GM12872 (cell line): ENCODE measurements around the gene CPEB1.

Source experiments
- TF ChIP-seq, protein P1 (sequence below): IDR thresholded peaks from 3 replicates; pipeline ENCODE4 v1.5.1; 2011; ENCODE audit warnings: low read depth, mild to moderate bottlenecking, low read length, moderate library complexity; ENCODE audit not compliant: insufficient read depth

CPEB1 gene

DNA sequence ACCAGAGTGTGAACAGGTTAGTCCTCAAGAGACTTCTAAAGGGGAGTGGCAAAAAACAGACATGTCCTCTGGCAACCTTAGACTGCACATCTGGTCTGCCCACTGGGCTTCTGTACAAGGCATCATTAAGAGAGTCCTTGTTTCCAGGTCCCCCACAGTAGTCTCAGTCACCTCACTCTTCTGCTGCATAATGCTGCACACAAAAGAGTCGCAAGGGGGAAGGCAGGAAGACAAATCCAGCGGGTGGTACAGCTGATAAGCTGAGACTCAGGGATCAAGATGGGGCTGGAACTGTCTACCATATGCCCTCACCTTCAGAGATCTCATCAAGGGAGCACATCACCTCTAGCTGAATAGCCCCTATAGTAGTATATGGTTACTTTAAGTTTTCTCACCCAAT lies 79.5 kb downstream of the CPEB1 start:
- TF ChIP-seq, protein P1, sequence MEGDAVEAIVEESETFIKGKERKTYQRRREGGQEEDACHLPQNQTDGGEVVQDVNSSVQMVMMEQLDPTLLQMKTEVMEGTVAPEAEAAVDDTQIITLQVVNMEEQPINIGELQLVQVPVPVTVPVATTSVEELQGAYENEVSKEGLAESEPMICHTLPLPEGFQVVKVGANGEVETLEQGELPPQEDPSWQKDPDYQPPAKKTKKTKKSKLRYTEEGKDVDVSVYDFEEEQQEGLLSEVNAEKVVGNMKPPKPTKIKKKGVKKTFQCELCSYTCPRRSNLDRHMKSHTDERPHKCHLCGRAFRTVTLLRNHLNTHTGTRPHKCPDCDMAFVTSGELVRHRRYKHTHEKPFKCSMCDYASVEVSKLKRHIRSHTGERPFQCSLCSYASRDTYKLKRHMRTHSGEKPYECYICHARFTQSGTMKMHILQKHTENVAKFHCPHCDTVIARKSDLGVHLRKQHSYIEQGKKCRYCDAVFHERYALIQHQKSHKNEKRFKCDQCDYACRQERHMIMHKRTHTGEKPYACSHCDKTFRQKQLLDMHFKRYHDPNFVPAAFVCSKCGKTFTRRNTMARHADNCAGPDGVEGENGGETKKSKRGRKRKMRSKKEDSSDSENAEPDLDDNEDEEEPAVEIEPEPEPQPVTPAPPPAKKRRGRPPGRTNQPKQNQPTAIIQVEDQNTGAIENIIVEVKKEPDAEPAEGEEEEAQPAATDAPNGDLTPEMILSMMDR, result no peak

DNA sequence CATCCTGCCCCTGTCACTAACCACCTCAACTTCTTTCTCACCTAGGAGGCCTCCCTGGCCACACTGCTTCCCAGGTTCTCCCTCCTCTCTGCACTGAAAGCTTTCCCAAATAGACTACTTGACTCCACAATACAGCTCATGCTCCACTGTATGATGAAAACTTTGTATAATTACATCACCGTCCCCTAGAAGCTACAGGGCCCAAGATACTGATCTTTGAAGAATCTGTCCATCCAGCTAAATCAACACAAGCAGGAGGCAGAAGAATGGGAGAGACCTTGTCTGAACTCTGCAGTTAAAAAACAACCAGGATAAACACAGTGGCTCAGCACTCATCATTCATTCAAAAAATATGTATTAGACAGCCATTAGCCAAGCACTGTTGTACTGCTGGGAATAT lies 80.5 kb downstream of the CPEB1 start:
- TF ChIP-seq, protein P1, result no peak

DNA sequence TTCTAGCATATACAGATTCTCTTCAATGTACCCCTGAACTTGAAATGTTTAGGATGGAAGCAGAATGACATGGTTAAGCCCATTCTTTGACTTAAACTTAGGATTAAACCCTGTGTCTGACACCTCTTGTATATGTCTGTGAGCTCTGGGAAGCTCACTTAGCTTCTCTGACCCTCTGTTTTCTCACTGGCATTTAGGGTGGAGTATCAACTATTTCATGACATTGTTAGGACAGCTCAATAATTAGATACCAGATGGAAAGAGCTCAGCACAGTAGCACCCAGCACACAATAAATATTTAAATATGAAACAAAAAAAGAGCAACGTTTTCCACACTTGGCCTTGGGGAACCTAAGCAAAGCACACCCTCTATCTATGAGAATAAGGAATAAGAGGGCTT lies 88.7 kb downstream of the CPEB1 start:
- TF ChIP-seq, protein P1, result no peak

DNA sequence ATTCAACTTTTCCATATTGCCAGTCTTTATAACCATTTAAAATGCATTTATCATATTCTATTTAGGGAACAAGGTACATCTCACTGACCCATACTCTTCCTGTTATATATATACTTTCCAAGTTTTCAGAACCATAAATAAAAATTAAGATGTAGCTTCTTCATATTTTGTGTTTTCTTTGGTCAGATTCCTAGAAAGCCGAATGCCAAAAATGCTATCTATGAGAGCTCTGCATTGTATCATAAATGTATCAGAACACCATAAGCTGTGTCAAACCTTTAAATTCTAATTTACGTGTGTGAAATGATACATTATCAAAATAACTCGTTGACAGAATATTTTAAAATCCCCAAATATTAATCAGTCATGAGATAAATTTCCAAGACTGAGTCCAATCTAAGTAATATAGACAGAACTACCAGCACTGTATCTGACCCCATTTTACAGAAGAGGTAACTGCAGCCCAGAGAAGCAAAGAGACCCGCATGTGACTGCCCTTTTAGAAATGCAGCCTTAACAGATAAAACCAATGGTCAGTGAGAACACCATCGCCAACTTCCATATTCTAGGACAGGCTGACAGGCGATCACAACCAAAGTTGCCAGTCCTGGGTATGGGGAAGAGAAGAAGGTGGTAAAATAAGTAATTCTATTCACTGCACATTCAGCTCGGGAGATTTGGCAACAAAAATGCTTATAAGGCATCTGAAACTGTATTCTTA lies 90.7 kb downstream of the CPEB1 start:
- TF ChIP-seq, protein P1, result no peak

DNA sequence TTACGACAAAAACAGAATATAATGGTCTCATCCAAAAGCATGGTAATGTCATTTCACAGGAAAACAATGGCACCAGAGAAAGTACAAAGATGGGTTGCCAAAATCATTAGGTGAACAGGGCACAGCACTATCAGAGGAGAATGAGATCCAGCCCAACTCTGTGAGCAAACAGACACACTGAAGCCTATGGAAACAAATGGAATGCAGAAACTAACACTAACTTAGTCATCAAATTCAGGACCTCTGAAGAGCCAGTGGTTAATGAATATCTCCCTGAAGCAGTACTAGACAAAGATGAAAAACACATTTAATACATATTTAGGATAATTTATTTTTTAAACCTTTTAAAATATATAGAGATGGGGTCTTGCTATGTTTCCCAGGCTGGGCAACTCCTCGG lies 92.3 kb downstream of the CPEB1 start:
- TF ChIP-seq, protein P1, result no peak

DNA sequence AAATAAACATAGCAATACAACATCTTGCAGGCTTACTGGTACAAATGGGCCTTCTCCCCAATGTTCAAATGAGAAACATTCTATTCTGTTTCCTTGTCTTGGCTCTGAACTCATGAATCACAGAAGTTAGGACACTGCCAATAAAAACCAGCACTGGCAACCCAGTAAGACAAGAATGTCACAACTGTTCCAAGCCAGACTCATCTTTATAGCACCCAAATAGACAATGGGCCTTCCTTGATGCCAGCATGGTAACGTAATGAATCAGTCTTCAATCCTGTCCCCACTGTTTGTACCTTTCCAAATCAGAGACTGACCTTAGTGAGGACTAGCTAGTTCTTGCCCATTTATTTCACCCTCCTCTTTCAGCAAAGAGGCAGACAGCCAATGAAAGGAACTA lies 92.8 kb downstream of the CPEB1 start:
- TF ChIP-seq, protein P1, result no peak

DNA sequence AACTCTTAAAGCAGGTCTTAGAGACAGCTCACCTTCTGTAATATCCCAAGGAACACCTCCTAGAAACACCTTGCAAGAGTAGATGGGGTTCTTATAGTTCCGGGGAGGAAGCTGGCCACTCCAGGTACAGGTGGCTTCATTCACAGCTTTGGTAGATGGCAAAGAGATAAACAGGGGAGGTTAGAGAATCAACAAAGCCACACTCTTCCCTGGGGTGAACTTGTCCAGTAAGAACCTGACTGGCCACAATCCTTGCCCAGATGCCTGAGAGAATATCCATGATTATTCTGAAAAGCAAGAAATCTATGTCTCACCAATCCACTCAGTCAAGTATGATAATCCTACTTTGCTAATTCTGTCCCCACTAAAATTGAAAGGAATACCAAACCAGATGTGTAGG lies 93.3 kb downstream of the CPEB1 start:
- TF ChIP-seq, protein P1, result no peak
